GM21737 (cell line): ENCODE data around the gene TFPI2.

ENCODE experiments used
- ATAC-seq: cut with Tn5 transposase; IDR thresholded peaks from one replicate; pipeline ENCODE4 v1.9.1; 2021; ENCODE audit warnings: mild to moderate bottlenecking, moderate library complexity; ENCODE audit not compliant: unreplicated experiment

TFPI2 gene

GRCh38 chr7:93860261-93860660 is 30.3 kb downstream of the TFPI2 start:
- ATAC-seq: no peak

- ATAC-seq: no peak
Observed at GRCh38 chr7:93858857-93859256, 31.7 kb downstream of the TFPI2 start.

GRCh38 chr7:93856323-93856722 is 34.2 kb downstream of the TFPI2 start:
- no peak for ATAC-seq

- ATAC-seq: no peak
Observed at GRCh38 chr7:93855797-93856196, 34.8 kb downstream of the TFPI2 start.

DNA sequence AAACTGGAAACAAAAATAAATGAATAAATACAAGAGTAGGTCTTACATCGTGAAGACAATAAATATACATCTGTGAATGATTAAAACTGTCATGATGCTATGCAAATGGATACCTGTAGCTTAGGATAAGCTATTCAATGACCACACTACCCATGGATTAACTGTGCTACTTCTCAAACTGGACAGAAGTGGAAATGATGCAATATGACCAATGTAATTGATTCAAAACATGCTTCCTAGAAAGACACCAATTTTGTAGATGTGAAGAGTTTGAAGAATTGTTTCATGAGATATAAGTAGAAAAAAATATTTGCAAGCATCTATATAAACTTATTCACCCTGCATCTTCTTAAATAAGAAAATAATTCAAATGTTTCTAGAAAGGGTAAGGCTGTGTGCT is 36.1 kb downstream of the TFPI2 start:
- ATAC-seq: no peak

- ATAC-seq: no peak
Observed at GRCh38 chr7:93851536-93851935, 39.0 kb downstream of the TFPI2 start.

GRCh38 chr7:93843260-93843659 is 47.3 kb downstream of the TFPI2 start:
- ATAC-seq: no peak

GRCh38 chr7:93838966-93839365 is 51.6 kb downstream of the TFPI2 start:
- ATAC-seq: no peak

- ATAC-seq: no peak
Observed at GRCh38 chr7:93837245-93837644, 53.3 kb downstream of the TFPI2 start.

DNA sequence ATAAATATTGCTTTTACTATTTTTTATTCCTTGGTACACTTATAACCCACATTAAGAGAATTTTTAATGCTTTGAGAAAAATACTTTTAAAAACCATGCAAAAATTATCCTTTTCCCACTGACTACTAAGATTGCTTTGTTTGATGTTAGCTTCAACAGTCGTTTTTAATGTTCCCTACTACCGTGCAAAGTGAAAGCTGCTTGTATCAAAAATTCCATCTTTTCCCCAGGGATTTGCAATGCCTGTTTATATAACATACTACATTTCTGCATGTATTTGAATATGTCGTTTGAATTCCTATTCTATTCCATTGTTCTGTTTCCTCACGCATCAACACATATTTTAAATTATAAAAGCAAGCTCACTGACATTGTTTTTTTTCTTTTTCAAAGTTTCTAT is 54.4 kb downstream of the TFPI2 start:
- ATAC-seq: no peak

DNA sequence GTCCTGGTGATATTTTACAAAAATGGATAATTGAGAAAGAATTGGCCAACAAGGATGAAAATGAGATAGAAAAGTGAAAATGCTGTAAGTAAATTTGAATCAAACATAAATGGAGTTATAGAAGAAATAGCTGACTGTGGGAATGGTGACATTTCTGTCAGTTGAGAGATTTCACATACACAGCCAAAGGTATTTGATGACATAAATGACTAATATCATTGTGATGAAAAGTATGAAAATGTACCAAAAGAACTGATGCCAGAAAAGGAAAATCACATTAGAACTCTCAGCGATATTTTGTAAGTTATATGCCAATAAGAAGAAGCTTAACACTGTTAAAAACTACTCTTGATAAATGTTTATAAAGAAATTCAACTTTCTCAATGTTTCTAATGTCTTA is 54.9 kb downstream of the TFPI2 start:
- no peak for ATAC-seq
